22Rv1 (cell line): ENCODE results near the gene ZNF286A.
A peak's percentile ranks its signal among the peaks of the same experiment; 100 is the strongest.
"Not testable (repeated sequence)": the region's sequence is repeated elsewhere in the genome, so short reads cannot be mapped to it uniquely, and the experiment has no call there.

Source experiments
- H3K27ac ChIP-seq: fragments of 450-650 bp; 2 replicates; pipeline ENCODE4 v1.5.1; 2017
- ZFX ChIP-seq: fragments of 450-650 bp; IDR thresholded peaks from 2 replicates; pipeline ENCODE4 v1.6.1; 2017; ENCODE audit warnings: antibody characterized with exemption, borderline replicate concordance
- TF ChIP-seq, protein P1 (sequence below): fragments of 450-650 bp; IDR thresholded peaks from 2 replicates; pipeline ENCODE4 v1.5.1; 2017; ENCODE audit warnings: mild to moderate bottlenecking

ZNF286A gene

DNA sequence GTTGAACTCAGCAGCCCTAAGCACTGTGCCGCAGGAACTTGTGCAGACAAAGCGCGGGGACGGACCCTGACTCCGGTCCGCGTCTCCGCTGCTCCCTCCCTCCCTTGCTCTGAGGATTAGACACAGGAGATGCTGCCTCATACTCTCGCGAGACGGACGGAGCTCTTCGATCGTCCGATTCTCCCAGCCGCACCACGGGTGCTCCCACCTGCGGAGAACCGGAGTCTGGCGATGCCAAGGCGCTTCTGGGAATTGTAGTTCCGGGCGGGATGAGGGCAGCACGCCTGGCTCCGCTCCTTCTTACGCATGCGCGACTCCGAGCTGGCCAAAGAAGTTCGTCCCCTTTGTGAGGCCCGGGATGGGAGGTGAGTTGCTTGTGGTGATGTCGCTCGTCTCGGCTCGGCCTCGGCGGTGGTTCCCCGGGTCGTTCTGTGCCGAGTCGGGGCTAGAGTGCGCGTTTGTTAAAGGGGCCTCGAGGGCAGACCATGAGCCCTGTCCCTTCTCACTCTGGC, at the start of gene ZNF286A:
Gene ZNF286A, plus strand, starts transcription at position 340 of the 512 bp plus-strand sequence. CDS start 578 bp downstream, outside the sequence.
- not testable (repeated sequence) for H3K27ac ChIP-seq

DNA sequence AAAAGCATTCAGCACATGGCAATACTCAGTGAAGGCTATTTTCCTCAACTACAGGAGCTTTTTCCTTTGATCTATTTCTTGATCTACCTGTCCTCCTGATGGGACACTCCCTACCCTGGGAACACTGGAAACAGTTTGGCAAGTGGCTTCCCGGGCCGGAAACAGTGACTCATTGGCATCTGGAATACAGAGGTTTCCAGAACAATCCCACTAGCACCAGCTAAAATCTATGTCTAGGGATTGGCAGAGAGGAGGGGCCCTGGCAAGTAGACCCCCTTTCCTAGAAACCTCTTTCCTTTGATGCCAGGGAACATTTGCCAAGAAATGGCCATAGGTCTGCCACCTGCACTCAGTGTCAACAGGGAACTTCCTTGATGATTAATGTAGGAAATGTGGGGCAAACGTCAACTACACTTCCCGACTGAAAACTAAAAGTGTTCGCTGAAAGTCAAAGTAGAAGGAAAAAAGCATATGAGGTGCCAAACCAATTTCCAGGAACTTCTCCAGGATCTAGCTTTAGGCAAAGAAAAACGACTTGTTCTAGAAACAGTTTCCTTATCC, 49.6 kb upstream of the ZNF286A start:
- 0 out of 2 replicates have a peak overlapping the region, but pooled peaks have one; percentile 12 for H3K27ac ChIP-seq
- TF ChIP-seq ZFX, result no peak
- TF ChIP-seq, protein P1, sequence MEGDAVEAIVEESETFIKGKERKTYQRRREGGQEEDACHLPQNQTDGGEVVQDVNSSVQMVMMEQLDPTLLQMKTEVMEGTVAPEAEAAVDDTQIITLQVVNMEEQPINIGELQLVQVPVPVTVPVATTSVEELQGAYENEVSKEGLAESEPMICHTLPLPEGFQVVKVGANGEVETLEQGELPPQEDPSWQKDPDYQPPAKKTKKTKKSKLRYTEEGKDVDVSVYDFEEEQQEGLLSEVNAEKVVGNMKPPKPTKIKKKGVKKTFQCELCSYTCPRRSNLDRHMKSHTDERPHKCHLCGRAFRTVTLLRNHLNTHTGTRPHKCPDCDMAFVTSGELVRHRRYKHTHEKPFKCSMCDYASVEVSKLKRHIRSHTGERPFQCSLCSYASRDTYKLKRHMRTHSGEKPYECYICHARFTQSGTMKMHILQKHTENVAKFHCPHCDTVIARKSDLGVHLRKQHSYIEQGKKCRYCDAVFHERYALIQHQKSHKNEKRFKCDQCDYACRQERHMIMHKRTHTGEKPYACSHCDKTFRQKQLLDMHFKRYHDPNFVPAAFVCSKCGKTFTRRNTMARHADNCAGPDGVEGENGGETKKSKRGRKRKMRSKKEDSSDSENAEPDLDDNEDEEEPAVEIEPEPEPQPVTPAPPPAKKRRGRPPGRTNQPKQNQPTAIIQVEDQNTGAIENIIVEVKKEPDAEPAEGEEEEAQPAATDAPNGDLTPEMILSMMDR, result no peak

DNA sequence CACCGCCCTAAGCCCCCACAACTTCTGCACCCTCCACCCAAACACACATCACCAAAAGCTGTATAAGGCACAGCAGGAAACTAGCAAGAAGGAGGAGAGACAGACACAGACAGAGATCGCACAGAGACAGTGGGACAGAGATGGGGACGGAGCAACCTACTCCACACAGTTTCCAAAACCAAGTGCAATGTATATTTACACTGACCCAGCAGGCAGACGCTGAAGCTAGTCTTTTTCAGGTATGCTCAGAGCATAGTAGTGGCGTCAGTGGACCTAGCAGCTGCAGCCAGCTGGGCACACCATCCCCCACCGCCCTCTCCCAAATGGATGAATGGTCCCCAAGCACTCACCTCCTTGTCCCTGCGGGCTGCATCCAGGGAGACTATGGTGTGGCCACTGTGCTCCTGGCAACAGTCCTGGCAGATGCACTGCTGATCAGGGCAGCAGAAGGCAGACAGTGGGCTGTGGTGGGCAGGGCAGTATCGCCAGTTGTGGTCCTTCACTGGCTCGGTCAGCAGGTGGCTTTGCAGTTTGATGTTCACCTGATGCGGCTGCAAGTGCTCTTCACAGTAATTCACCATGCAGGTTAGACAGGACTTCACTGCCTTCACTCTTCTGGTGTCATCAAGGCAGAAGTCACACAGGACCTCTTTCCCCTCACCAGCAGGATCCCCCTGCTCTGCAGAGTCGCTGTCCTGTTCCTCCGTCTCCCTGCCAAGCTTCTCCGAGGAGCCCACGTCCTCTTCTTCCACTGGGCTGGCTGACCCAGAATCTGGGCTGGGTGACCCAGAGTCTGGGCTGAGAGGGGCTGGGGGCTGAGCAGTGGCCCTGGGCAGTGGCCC, 48.6 kb upstream of the ZNF286A start:
- H3K27ac ChIP-seq, result peak overlapping the region; percentile 56
- TF ChIP-seq ZFX, result no peak
- TF ChIP-seq, protein P1, result no peak

DNA sequence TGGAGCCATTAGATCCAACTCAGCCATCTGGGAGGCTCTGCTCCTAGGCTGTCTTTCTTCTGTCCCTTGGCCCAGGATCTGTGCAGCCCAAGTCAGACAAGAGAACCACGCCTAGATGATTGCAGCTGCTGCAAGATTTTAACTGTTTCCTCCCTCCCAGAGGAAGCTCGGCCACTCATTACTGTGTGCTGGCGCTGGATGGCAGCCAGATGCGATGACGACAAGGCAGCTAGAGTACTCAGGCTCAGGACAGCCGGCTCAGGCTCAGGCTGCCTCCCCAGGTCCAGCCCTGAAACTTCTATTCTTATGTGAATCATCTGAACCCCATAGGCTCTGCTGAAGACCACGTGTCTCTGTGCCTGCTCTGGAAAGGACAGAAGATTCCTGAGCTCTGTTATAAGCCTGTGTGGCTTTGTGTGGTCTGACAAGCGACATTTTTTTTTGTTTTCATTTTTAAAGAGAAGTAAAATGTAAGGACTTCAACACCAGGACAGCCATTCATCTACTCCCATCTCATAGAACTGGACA, 47.9 kb upstream of the ZNF286A start:
- TF ChIP-seq, protein P1, result no peak
- no peak for TF ChIP-seq ZFX
- peak overlapping the region; percentile 56 for H3K27ac ChIP-seq

DNA sequence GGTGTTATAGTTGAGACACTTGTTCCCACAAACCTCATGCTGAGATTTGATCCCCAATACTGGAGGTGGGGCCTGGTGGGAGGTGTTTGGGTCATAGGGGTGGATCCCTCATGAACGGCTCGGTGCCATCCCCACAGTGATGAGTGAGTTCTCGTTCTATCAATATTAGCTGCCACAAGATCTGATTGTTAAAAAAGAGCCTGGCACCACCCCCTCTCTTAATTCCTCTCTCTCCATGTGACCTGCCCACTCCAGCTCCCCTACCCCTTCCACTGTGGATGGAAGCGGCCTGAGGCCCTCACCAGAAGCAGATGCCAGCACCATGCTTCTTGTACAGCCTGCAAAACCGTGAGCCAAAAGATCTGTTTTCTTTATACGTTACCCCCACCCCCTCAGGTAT, 46.6 kb upstream of the ZNF286A start:
- TF ChIP-seq ZFX, result no peak
- TF ChIP-seq, protein P1, result no peak
- no peak overlapping the region for H3K27ac ChIP-seq

DNA sequence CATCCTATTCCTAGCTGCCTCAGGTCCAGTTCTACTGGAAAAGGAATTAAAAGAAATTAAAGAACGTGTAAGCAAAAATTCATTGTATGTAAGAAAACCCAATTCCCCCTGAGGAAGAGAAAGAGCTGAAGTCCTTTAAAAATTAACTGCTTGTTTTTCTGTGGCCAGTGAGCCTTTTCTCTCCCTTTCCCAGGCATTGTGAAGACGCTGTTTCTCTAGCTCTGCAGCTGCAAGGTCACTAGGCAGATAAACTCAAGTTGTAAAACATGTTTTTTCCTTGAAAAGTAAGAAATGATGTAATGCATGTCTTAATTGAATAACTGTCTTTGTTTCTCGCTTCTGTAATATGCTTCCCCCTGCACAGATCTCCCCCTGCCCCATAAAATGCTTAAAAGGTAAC, 45.2 kb upstream of the ZNF286A start:
- H3K27ac ChIP-seq, result not testable (repeated sequence)

DNA sequence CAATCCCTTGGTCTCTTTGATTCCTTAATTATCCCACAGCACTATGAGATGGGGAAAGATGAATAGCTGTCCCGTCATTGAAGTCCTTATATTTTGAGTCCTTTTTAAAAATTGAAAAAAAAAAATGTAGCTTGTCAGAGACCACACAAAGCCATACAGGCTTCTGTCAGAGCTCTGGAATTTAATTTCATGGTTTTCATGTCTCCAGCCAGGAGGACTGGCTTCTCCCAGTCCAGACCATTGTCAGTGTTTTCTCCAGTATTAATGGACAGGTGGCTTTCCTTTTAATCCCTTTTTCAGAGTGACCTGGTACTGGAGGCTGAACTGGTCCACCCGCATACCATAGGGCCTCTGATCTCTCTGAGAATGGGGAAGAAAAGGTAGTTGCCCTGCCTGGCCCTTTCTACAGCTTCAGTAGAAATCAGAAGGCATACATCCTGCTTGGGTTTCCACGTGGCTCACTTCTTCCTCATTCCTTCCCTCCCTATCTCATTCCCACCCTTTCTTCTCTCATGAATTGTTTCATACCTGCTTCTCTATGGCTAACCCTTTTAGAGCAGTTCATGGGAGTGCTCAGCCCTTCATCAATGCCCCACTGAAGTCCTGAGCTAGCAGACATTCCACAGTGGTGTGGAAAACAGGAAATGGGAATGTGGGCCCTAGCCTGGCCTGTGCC, 44.5 kb upstream of the ZNF286A start:
- no peak for TF ChIP-seq ZFX
- TF ChIP-seq, protein P1, result no peak
- no peak overlapping the region for H3K27ac ChIP-seq

DNA sequence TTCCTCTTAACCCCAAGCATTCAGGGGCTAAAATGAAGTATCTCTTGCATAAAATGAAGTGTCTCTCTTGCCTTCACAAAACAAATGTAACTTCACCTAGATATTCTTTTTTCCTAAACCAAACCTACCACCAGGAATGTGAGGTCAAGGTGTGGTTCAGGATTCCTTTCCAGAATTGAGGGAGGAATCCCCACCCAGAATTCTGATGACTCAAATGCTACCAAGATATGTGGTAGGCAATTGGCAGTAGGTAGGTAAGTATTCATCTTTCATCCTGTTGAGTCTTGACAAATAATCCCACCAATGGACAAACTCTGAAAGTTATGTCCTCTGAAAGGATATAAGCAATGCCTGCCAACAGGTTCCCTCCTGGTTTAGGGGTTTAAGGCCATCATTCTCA, 41.7 kb upstream of the ZNF286A start:
- no peak for TF ChIP-seq ZFX
- TF ChIP-seq, protein P1, result no peak
- H3K27ac ChIP-seq, result no peak overlapping the region
